ENCODE results near the gene SLC6A9. TPM values are rescaled to one million over a fixed set of nuclear protein-coding genes. Genes with fewer than 3 reads are reported as not detected.

The SLC6A9 gene
- total RNA-seq, 2 experiments from 2014 or later = 8.2 to 21.8 TPM

DNA sequence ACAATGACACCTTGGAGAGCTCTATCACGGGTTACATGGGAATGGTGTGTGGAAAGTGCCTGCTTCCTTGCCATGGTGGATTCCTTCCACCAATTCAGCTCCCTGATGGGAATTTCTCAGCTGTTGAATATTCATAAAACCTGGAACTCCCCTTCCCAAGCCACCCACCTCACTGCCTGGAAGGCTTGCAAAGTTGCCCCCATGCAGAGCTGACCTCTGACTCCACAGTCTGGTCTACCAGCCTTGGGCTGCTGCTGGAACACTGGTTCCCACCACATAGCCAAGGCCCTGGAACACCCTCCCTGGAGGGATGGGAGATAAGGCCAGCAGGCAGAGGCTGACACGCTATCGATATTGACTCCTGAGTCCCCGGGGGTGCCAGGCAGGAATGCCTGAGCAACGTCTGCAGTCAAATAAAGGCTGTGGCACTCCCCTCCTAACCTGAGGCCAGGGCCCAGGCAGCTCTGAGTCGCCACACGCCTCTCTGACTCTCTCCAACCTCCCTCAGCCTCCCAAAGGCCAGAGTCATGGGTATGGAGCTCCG, 31.1 kb downstream of the SLC6A9 start:
- no TSS peak for BruUV-seq (replicated peaks)
- POLR2A ChIA-PET = interaction anchor here (1.1 kb wide), 1 partner anchor 7 kb away, joined by 3 read pairs; no protein-coding TSS in a partner anchor

DNA sequence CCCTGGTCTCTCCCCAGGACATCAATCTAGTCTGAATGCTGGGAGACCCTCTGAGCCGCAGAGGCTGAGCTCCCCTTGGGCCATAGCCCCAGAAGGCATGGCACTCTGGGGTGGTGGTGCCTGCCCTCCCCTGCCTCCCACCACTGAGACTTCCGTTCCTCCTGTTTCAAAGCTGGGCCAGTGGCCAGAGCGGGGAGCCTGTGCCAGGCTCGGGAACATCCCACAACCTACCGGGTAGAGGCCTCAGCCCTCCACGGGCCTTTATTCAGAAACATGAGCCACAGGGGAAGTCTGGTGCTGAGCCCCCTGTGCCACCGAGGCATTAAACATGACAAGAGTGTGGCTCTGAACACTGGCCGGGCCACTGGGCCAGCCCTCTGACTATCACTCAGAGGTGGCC, 31.8 kb downstream of the SLC6A9 start:
- Histone ChIP-seq H3K27ac (ENCODE audit: low read depth, low read length, poor library complexity, severe bottlenecking) (no peak overlapping the region), H3K4me1 (ENCODE audit: insufficient read depth, low read length, poor library complexity, severe bottlenecking) (no peaks in the 10 kb centered on the region), H4K20me1 (ENCODE audit: insufficient read depth, low read length) (no peaks in the 10 kb centered on the region), H3K9me2 (ENCODE audit: insufficient read depth, low read length) (no peaks in the 10 kb centered on the region), H3K4me3 (ENCODE audit: low read depth, low read length, poor library complexity, severe bottlenecking) (no peak overlapping the region), H3K4me2 (ENCODE audit: low read length) (no peak overlapping the region), H3K79me2 (ENCODE audit: insufficient read depth, low read depth, low read length) (no peaks in the 10 kb centered on the region), H2AFZ (ENCODE audit: low read length) (no peak overlapping the region), H3K36me3 (ENCODE audit: insufficient read depth, low read length) (no peaks in the 10 kb centered on the region), H3K9me3 (ENCODE audit: low read length) (no peaks in the 10 kb centered on the region)
- no peak for DNase-seq (ENCODE audit: low spot score)
- POLR2A ChIA-PET = no interaction called here
- TF ChIP-seq, protein P1, sequence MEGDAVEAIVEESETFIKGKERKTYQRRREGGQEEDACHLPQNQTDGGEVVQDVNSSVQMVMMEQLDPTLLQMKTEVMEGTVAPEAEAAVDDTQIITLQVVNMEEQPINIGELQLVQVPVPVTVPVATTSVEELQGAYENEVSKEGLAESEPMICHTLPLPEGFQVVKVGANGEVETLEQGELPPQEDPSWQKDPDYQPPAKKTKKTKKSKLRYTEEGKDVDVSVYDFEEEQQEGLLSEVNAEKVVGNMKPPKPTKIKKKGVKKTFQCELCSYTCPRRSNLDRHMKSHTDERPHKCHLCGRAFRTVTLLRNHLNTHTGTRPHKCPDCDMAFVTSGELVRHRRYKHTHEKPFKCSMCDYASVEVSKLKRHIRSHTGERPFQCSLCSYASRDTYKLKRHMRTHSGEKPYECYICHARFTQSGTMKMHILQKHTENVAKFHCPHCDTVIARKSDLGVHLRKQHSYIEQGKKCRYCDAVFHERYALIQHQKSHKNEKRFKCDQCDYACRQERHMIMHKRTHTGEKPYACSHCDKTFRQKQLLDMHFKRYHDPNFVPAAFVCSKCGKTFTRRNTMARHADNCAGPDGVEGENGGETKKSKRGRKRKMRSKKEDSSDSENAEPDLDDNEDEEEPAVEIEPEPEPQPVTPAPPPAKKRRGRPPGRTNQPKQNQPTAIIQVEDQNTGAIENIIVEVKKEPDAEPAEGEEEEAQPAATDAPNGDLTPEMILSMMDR (conservative IDR thresholded peaks at IDR 0.05; ENCODE audit: low read length) = no peak
- no peak for TF ChIP-seq EZH2phosphoT487 (IDR thresholded peaks at IDR 0.05; ENCODE audit: borderline replicate concordance, low read depth, low read length)
- CTCF ChIA-PET (ENCODE audit: unreplicated experiment) = no interaction called here
- intact Hi-C loops (cut with micrococcal nuclease; ENCODE audit: unreplicated experiment) = no loop called here
- BruUV-seq (replicated peaks) = no TSS peak

More for the DNA sequence above, 31.1 kb downstream of the SLC6A9 start:
- H3K4me2 ChIP-seq (ENCODE audit: low read length) = no peak overlapping the region
- DNase-seq (ENCODE audit: low spot score) = no peak
- H3K4me1 ChIP-seq (ENCODE audit: insufficient read depth, low read length, poor library complexity, severe bottlenecking) = no peaks in the 10 kb centered on the region
- TF ChIP-seq, protein P1 (conservative IDR thresholded peaks at IDR 0.05; ENCODE audit: low read length) = no peak
- TF ChIP-seq EZH2phosphoT487 (IDR thresholded peaks at IDR 0.05; ENCODE audit: borderline replicate concordance, low read depth, low read length) = no peak
- no peaks in the 10 kb centered on the region for H3K9me2 ChIP-seq (ENCODE audit: insufficient read depth, low read length)
- H2AFZ ChIP-seq (ENCODE audit: low read length) = no peak overlapping the region
- H3K79me2 ChIP-seq (ENCODE audit: insufficient read depth, low read depth, low read length) = no peaks in the 10 kb centered on the region
- CTCF ChIA-PET (ENCODE audit: unreplicated experiment) = no interaction called here
- H3K27ac ChIP-seq (ENCODE audit: low read depth, low read length, poor library complexity, severe bottlenecking) = no peak overlapping the region
- intact Hi-C loops (cut with micrococcal nuclease; ENCODE audit: unreplicated experiment) = no loop called here
- no peaks in the 10 kb centered on the region for H3K36me3 ChIP-seq (ENCODE audit: insufficient read depth, low read length)
- no peak overlapping the region for H3K4me3 ChIP-seq (ENCODE audit: low read depth, low read length, poor library complexity, severe bottlenecking)
- H3K9me3 ChIP-seq (ENCODE audit: low read length) = no peaks in the 10 kb centered on the region
- no peaks in the 10 kb centered on the region for H4K20me1 ChIP-seq (ENCODE audit: insufficient read depth, low read length)

- DNase-seq (ENCODE audit: low spot score) = no peak
- no peaks in the 10 kb centered on the region for H3K9me2 ChIP-seq (ENCODE audit: insufficient read depth, low read length)
- TF ChIP-seq EZH2phosphoT487 (IDR thresholded peaks at IDR 0.05; ENCODE audit: borderline replicate concordance, low read depth, low read length) = no peak
- TF ChIP-seq, protein P1 (conservative IDR thresholded peaks at IDR 0.05; ENCODE audit: low read length) = no peak
- CTCF ChIA-PET (ENCODE audit: unreplicated experiment) = no interaction called here
- intact Hi-C loops (cut with micrococcal nuclease; ENCODE audit: unreplicated experiment) = no loop called here
- no peaks in the 10 kb centered on the region for H3K36me3 ChIP-seq (ENCODE audit: insufficient read depth, low read length)
- H3K4me1 ChIP-seq (ENCODE audit: insufficient read depth, low read length, poor library complexity, severe bottlenecking) = peaks cover 5% of the 10 kb centered on the region
- H3K4me2 ChIP-seq (ENCODE audit: low read length) = no peak overlapping the region
- no peak overlapping the region for H2AFZ ChIP-seq (ENCODE audit: low read length)
- no TSS peak for BruUV-seq (replicated peaks)
- H3K9me3 ChIP-seq (ENCODE audit: low read length) = no peaks in the 10 kb centered on the region
- no peaks in the 10 kb centered on the region for H4K20me1 ChIP-seq (ENCODE audit: insufficient read depth, low read length)
- H3K27ac ChIP-seq (ENCODE audit: low read depth, low read length, poor library complexity, severe bottlenecking) = no peak overlapping the region
- no peak overlapping the region for H3K4me3 ChIP-seq (ENCODE audit: low read depth, low read length, poor library complexity, severe bottlenecking)
- POLR2A ChIA-PET = no interaction called here
- no peaks in the 10 kb centered on the region for H3K79me2 ChIP-seq (ENCODE audit: insufficient read depth, low read depth, low read length)
These were observed 33.3 kb downstream of the SLC6A9 start for GRCh38 chr1:43998000-43998378.
